ENCODE results near the gene IRF2.

GRCh38 chr4:184463856-184464255, 10.5 kb downstream of the IRF2 start:
- TF ChIP-seq CTCF (IDR thresholded peaks at IDR 0.05; ENCODE audit: low read length) (no peak), EZH2 (optimal IDR thresholded peaks at IDR 0.05; ENCODE audit: low read depth, low read length) (no peak)
